ENCODE results near the gene CHRM3.
A peak's percentile ranks its signal among the peaks of the same experiment; 100 is the strongest.

Gene CHRM3

DNA sequence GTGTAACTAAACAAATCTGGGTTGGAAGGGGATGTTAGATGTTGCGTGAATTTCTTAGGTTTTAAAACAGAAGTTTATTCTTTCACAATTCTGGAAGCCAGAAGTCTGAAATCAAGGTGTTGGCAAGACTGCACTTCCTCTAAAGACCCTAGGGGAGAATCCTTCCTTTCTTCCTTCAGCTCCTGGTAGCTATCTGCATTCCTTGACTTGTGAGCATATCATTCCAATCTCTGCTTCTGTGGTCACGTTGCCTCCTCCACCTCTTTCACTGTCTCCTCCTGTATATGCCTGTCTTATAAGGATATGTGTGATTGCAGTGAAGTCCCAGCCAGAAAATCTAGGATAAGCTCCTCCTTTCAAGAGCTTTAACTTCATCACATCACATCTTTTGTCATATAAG, 7.7 kb downstream of the CHRM3 start:
- FAIRE-seq (no peak), DNase-seq (ENCODE audit: insufficient read length, low spot score) (no peak)

DNA sequence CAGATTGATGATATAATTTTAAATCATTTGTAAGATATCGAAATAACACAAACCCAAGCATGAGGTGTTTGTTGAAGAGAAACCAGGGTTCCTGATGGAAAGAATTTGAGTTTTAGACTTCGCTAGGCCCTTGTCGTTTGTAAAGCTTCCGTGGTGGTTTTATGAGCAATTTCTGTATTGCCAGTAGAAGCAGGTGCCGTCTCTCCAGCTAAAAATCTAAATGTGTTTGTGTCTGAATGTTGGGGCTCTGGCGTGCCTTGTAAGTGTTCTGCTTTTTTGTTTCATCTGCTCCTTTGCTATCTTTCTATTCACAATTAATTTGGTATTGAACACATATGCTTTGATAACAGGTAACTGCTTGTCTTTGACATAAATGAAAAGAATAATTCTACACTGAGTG, 27.5 kb downstream of the CHRM3 start:
- DNase-seq (ENCODE audit: insufficient read length, low spot score) (no peak), FAIRE-seq (no peak)

DNA sequence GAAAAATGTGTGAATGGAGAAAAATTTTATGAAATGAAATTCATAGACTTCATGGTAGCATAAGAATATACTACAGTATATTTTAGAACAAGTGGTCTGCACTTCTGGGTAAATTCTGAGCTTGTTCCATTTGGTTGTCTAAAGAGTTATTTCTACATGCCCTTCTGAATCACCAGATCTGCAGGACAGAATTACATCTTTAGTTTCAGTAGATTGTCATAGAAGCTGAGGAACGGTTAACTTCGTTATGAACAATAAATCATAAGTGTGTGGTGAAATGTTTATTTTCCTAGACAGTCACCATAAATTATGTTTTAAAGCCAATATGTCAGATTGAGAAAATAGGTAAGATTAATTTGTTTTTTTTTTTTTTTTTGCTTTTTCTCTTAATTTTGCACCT, 30.9 kb downstream of the CHRM3 start:
- DNase-seq (ENCODE audit: insufficient read length, low spot score): no peak
- FAIRE-seq: no peak

DNA sequence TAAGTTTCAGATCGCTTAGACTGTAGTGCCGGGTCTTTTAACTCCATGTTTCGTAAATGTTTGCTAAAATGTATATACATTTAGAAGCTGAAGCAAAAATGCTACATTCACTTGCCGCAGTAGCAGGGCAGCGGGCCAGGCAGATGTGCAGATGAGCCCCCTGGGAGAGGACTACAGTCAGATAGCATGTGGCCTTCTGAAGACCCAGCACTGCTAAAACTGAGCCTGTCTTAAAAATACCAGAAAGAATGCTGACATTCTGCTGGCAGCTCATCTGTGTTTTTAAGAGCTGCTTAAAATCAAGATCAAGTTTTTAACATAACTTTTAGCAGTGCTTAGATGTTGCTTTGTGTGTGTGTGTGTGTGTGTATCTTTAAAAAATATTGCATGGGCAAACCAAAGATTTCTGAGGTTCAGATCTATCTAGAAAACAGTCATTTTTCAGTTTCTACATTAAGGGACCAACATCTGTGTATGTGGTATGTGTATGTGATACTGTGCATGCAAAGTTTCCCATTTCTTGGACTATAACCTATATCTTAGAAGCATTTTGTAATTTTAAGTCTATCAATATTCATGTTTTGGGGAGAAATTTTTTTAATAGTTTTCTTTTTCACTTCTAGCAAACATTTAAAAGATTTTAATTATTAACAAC, 31.7 kb downstream of the CHRM3 start:
- no peak for DNase-seq (ENCODE audit: insufficient read length, low spot score)
- FAIRE-seq: no peak

DNA sequence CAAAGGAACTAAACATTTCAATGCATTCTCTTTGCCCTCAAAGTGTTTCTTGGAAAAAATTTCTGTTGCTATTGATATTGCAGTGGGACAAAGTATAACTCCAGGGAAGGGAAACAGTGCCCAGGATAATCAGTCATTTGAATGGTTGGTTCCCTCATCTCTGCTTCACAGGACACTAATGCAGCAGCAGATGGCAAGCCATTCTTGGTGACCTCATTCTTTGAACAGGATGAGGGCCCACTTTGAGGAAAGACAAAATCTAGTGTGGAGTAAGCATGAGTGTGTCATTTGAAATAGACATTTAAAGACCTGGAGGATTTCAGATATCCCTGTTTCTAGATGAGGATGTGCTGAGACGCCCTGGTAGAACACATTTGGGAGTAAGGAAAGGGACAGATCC, 32.3 kb downstream of the CHRM3 start:
- FAIRE-seq (no peak), DNase-seq (ENCODE audit: insufficient read length, low spot score) (no peak)

DNA sequence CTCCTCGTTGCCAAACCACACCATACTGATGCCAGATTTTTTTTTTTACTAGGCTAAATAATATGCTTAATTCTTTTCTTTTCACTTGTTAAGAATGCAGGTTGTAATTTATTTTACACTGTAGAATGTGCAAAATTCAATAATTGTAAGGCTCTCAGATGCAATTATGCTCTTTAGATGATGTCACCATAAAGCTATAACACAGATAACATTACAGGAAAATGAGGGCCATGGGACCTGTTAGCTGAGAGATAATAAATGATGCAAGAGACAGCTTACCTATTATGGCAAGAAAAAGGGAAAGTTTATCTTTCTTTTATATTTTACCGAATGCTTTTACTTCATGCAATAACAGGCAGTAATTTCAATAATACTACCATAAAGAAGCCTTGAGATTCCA, 35.4 kb downstream of the CHRM3 start:
- no peak for DNase-seq (ENCODE audit: insufficient read length, low spot score)
- FAIRE-seq: no peak

DNA sequence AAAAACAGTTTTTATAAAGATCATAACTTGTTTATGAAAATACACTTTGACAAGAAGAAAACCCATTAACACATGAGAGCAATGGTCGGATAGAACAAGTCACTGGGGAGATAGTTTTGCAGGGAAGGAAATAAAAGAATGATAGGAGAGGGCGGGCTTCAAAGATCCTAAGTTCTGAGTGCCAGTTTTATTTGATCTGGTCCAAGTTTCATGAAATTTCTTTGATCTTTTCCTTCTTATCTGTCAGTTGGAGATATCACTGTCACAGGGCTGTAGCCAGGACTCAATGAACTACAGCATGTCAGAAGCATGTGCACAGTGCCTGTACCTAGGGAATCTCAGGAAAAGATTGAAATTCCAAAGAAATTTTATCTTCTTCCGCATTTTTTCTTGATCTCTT, 36.5 kb downstream of the CHRM3 start:
- no peak for DNase-seq (ENCODE audit: insufficient read length, low spot score)
- FAIRE-seq: no peak

DNA sequence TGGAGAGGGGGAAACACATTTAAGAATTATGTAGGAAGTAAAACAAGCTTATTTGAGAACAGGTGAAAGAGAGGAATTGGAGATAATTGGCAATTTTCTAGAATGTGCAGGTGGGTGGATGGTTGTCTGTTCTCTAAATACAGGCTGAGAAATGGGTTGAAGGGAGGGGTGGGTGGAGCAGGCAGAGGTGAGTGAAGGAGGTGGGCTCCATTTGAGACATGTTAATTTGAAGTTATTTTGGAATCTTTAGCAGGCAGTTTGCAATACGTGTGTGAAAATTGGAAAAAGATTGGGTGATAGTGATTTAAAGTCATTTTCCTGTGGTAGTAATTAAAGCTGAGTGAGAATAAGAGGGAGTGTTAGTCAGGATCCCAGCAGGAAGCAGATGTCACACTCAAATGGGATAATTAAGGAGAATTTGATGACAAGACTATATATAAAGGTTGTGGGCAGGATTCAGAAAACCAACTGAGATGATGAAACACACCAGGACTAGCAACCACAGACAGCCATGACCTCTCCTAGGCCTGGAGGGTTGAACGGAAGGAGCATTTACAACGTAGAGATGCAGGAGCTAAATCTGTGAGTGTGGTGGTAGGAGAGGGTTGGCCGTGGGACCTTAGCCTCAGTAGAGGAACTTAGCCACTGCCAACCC, 40.6 kb downstream of the CHRM3 start:
- DNase-seq (ENCODE audit: insufficient read length, low spot score) (no peak), FAIRE-seq (no peak)

DNA sequence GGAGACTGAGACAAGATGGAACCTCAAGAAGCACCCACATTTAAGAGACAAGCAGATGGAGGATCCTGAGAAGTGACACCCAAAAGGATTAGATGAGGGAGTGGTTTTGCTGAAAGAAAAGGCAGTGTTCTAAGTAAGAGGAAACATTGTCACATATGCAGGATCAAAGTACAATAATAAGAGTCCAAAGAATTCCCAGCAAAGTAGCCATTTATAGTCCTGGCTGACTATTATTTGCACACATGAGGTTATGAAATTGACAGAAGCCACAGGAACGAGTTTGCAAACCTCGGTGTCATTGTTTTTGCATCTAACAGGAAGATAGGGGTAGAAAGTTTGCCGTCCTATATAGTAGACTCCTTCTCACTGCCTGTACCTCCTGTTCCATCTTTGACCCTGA, 41.3 kb downstream of the CHRM3 start:
- no peak for FAIRE-seq
- no peak for DNase-seq (ENCODE audit: insufficient read length, low spot score)

DNA sequence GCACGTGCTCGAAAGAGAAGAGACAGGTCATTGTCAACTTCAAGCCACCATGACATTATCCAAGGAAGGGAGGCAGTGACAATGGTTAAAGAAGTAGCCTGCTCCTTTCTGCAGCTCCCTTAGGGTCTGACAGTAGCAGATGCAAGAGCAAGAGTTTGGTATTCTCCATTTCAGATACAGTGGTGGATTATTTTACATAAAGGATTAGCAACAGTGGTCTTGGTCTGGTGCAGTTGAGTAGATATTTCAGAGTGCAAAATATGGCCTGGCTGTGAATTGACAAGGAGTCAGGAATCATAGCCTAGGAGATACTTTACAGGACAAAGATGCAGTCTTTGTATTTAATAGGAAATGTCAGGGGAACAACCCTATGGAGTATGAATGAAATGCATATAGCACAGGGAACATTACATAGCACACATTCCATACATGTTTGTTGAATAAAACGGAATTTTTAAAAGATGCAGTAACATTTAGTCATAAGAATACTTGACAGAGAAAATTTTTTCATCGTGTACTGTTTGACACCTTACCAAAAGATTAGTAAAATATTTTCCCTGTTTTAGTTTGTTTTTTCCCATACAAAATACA, 41.8 kb downstream of the CHRM3 start:
- DNase-seq (ENCODE audit: insufficient read length, low spot score): peak; percentile 22
- FAIRE-seq: peak; percentile 89

DNA sequence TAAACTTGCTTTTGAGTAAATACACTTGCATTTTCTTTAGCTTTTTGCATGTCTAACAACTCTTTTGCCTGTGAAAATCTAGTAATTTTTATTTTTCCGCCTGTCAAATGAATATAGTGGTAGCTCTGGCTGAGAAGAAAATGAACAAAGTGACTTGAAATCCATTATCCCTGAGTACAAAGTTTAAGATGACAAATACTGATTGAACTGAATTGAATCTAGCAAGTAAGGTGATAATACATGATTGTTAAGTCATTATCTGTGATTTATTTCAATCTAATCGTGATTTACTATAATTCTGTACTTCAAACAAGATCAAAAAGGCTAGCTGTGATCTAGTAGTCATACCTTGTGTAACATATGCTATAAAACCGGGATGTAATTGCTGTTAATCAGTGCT, 42.8 kb downstream of the CHRM3 start:
- DNase-seq (ENCODE audit: insufficient read length, low spot score) (no peak), FAIRE-seq (no peak)

DNA sequence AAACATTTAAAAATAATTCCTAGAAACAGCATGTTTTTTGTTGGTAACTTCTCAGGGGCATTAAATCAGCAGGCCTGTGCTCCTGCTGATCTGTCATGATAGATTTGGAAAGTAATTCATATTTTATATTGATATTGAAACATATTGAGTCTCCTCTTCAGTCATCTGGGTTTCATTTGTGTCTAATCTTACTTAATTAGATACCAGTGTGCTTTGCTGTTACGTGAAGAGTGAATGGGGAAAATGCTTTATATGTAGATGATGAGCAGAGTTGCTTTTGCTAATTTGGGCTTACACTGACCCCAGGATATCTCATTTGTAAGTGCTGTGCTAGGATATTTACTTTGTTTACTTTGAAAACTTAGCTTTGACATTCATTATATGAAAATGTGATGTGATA, 45.9 kb downstream of the CHRM3 start:
- FAIRE-seq: no peak

DNA sequence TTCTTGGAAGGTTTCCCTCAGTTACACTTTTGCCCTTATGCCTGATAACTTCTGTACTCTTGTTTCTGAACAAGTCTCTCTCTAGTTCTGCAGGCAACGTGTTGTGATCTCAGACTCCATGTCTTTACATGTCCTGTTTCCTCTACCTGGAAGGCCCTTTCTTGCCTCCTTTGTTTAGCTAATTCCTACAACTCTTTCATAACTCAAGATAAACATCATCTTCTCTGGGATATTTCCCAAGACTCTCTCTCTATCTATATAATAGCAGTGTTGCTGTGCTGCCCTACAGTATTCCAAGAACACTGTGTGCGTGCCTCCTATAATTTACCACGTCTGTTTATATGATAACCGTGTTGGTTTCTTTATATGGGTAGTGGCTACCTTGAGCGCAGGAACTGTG, 47.8 kb downstream of the CHRM3 start:
- no peak for DNase-seq (ENCODE audit: insufficient read length, low spot score)
- FAIRE-seq: no peak

More for the DNA sequence above, 45.9 kb downstream of the CHRM3 start:
- DNase-seq (ENCODE audit: insufficient read length, low spot score): no peak
